RWPE1 (cell line): ENCODE data around the gene RIPK1.
"Not testable (repeated sequence)": the region's sequence is repeated elsewhere in the genome, so short reads cannot be mapped to it uniquely, and the experiment has no call there.

Experiments used
- CTCF ChIA-PET: fragments of 350-600 bp; sonication (Branson Sonifier 250); formaldehyde crosslinking; extraction: SDS; loops from one replicate; lab custom pipeline; 2021; lab: Yijun Ruan, JAX
- POLR2A ChIA-PET: fragments of 400-600 bp; formaldehyde crosslinking; extraction: SDS; loops from one replicate; lab custom pipeline; 2020; ENCODE audit warnings: antibody characterized with exemption; ENCODE audit not compliant: low non-redundant PET; lab: Yijun Ruan, JAX
- DNase-seq: peaks from one replicate; pipeline ENCODE4 v3.0.0; 2012; ENCODE audit warnings: low spot score
- H3K27ac ChIP-seq: fragments of 450-650 bp; 2 replicates; pipeline ENCODE4 v1.5.1; 2017
- CTCF ChIP-seq: fragments of 450-650 bp; conservative IDR thresholded peaks from 2 replicates; pipeline ENCODE4 v1.5.1; 2017; ENCODE audit warnings: low read depth, mild to moderate bottlenecking

RIPK1 gene

GRCh38 chr6:3023663-3024483, 44.4 kb upstream of the RIPK1 start:
- ChIA-PET POLR2A (interaction anchor here (0.7 to 0.8 kb wide), 2 partner anchors 30 to 33 kb away, joined by 3 to 4 read pairs; no protein-coding TSS in a partner anchor), CTCF (interaction anchor here (0.5 kb wide), 1 partner anchor 126 kb away, joined by 3 read pairs; no protein-coding TSS in a partner anchor)
- peak; percentile 96 for DNase-seq
- H3K27ac ChIP-seq = peak overlapping the region; percentile 98
- no peak for TF ChIP-seq CTCF

GRCh38 chr6:3026791-3027626, 41.3 kb upstream of the RIPK1 start:
- TF ChIP-seq CTCF = no peak
- no peak for DNase-seq
- H3K27ac ChIP-seq = no peak overlapping the region
- CTCF ChIA-PET = interaction anchor here (0.7 kb wide), 1 partner anchor 22 kb away, joined by 3 read pairs; no protein-coding TSS in a partner anchor
- POLR2A ChIA-PET = no interaction called here

GRCh38 chr6:3028156-3028555, 40.1 kb upstream of the RIPK1 start:
- CTCF ChIA-PET, H3K27ac ChIP-seq, DNase-seq, POLR2A ChIA-PET: not testable (repeated sequence)

GRCh38 chr6:3031857-3032640, 36.2 kb upstream of the RIPK1 start:
- TF ChIP-seq CTCF = no peak
- no peak overlapping the region for H3K27ac ChIP-seq
- no peak for DNase-seq
- POLR2A ChIA-PET = no interaction called here
- CTCF ChIA-PET = no interaction called here

GRCh38 chr6:3032986-3033385, 35.3 kb upstream of the RIPK1 start:
- no peak overlapping the region for H3K27ac ChIP-seq
- no peak for TF ChIP-seq CTCF
- CTCF ChIA-PET = no interaction called here
- no peak for DNase-seq
- POLR2A ChIA-PET = no interaction called here

GRCh38 chr6:3033652-3034051, 34.6 kb upstream of the RIPK1 start:
- TF ChIP-seq CTCF = no peak
- no peak overlapping the region for H3K27ac ChIP-seq
- POLR2A ChIA-PET = no interaction called here
- CTCF ChIA-PET = no interaction called here
- no peak for DNase-seq
